ENCODE measurements around the gene SPATA13. TPM values are rescaled to one million over a fixed set of nuclear protein-coding genes. Genes with fewer than 3 reads are reported as not detected.

Gene SPATA13
- total RNA-seq, 6 experiments from 2014 or later, result 7.0 to 9.2 (median 8.4) TPM

GRCh38 chr13:24152292-24153214, 8.0 kb upstream of the SPATA13 start:
- H3K9me3 Mint-ChIP-seq, result no peaks in the 10 kb centered on the region
- 0 out of 2 replicates have a peak overlapping the region, but pooled peaks have one; percentile 25 for H3K27ac Mint-ChIP-seq
- no peaks in the 10 kb centered on the region for H3K36me3 Mint-ChIP-seq (ENCODE audit: low read depth)
- no peak for TF ChIP-seq CTCF (IDR thresholded peaks at IDR 0.05)
- H3K4me3 Mint-ChIP-seq, result no peak overlapping the region
- peaks cover 31% of the 10 kb centered on the region for H3K4me1 Mint-ChIP-seq (ENCODE audit: low read depth)
- DNase-seq, result no peak
- H3K27me3 Mint-ChIP-seq (ENCODE audit: insufficient read depth), result no peaks in the 10 kb centered on the region

- no peaks in the 10 kb centered on the region for H3K36me3 Mint-ChIP-seq (ENCODE audit: low read depth)
- no peak for DNase-seq
- TF ChIP-seq CTCF (IDR thresholded peaks at IDR 0.05), result no peak
- H3K27me3 Mint-ChIP-seq (ENCODE audit: insufficient read depth), result no peaks in the 10 kb centered on the region
- H3K9me3 Mint-ChIP-seq, result no peaks in the 10 kb centered on the region
- H3K4me1 Mint-ChIP-seq (ENCODE audit: low read depth), result peaks cover 28% of the 10 kb centered on the region
- no peak overlapping the region for H3K27ac Mint-ChIP-seq
- no peak overlapping the region for H3K4me3 Mint-ChIP-seq
Measured at GRCh38 chr13:24153347-24153746, 7.2 kb upstream of the SPATA13 start.

- H3K36me3 Mint-ChIP-seq (ENCODE audit: low read depth), result no peaks in the 10 kb centered on the region
- no peak for TF ChIP-seq CTCF (IDR thresholded peaks at IDR 0.05)
Measured at GRCh38 chr13:24153979-24154701, 6.4 kb upstream of the SPATA13 start.

GRCh38 chr13:24159357-24159756, 1.2 kb upstream of the SPATA13 start:
- peaks cover 5% of the 10 kb centered on the region for H3K27me3 Mint-ChIP-seq (ENCODE audit: insufficient read depth)
- H3K4me3 Mint-ChIP-seq, result no peak overlapping the region
- no peak for TF ChIP-seq CTCF (IDR thresholded peaks at IDR 0.05)
- H3K9me3 Mint-ChIP-seq, result no peaks in the 10 kb centered on the region
- peaks cover 32% of the 10 kb centered on the region for H3K4me1 Mint-ChIP-seq (ENCODE audit: low read depth)
- H3K27ac Mint-ChIP-seq, result no peak overlapping the region
- DNase-seq, result no peak
- H3K36me3 Mint-ChIP-seq (ENCODE audit: low read depth), result no peaks in the 10 kb centered on the region; the same call in 1 of the 2 replicates

More at GRCh38 chr13:24153979-24154701, 6.4 kb upstream of the SPATA13 start:
- no peak overlapping the region for H3K4me3 Mint-ChIP-seq
- peaks cover 20% of the 10 kb centered on the region for H3K4me1 Mint-ChIP-seq (ENCODE audit: low read depth)
- no peaks in the 10 kb centered on the region for H3K9me3 Mint-ChIP-seq
- no peak for DNase-seq
- H3K27ac Mint-ChIP-seq, result no peak overlapping the region
- no peaks in the 10 kb centered on the region for H3K27me3 Mint-ChIP-seq (ENCODE audit: insufficient read depth)

- H3K27me3 Mint-ChIP-seq (ENCODE audit: insufficient read depth), result peaks cover 5% of the 10 kb centered on the region
- peaks cover 4% of the 10 kb centered on the region for H3K36me3 Mint-ChIP-seq (ENCODE audit: low read depth)
- TF ChIP-seq CTCF (IDR thresholded peaks at IDR 0.05), result peak; percentile 26
- peak overlapping the region; percentile 77; the same call in 1 of the 2 replicates for H3K27ac Mint-ChIP-seq
- H3K4me1 Mint-ChIP-seq (ENCODE audit: low read depth), result peaks cover 51% of the 10 kb centered on the region
- peak overlapping the region; percentile 89 for H3K4me3 Mint-ChIP-seq
- DNase-seq, result no peak
- no peaks in the 10 kb centered on the region for H3K9me3 Mint-ChIP-seq
Measured at GRCh38 chr13:24161010-24161775, 673 bp downstream of the SPATA13 start.
